ENCODE results near the gene AFMID.

- no peak for TF ChIP-seq CTCF (IDR thresholded peaks at IDR 0.05)
- TF ChIP-seq POLR2A (IDR thresholded peaks at IDR 0.05): no peak
- TF ChIP-seq EP300 (IDR thresholded peaks at IDR 0.05): no peak
Measured at GRCh38 chr17:78235885-78236284, 48.7 kb downstream of the AFMID start.

Measured in ovary (tissue), 3 donors.